Measurements from ENCODE around the gene BPIFB3. TPM values are rescaled to one million over a fixed set of nuclear protein-coding genes. Genes with fewer than 3 reads are reported as not detected.
"Not testable (repeated sequence)": the region's sequence is repeated elsewhere in the genome, so short reads cannot be mapped to it uniquely, and the experiment has no call there.

BPIFB3 gene
- total RNA-seq, 2 experiments from 2014 or later, result not detected

DNA sequence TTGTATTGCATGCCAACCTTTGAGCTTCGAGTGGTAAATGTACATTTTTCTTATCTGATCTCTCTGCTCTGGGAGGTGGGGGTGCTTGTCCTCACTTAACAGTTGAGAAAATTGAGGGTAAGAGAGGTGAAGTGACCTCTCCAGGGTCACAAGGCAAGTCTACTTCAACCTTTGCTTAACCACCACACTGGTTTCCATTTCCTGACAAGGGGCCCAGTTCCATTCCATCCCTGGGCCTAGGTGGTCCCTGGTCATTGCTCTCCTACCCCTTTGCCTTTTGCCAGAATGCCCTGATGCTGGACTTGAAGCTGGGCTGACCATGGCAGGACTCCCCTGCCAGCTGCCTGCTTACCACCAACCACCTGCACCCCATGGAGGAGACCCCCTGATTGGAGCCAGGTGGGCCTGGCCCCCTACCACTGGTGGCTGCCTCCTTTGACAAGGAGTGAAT, 9.9 kb upstream of the BPIFB3 start:
- H3K9me3 Mint-ChIP-seq, result peaks cover 7% of the 10 kb centered on the region
- Histone ChIP-seq H3K4me3 (ENCODE audit: low read length) (no peak overlapping the region), H3K27ac (ENCODE audit: low read depth in 1 of 2, low read length in 2 of 2) (no peak overlapping the region), H3K27me3 (ENCODE audit: control insufficient read depth in 1 of 2, insufficient read depth in 2 of 2, low read length in 2 of 2) (no peaks in the 10 kb centered on the region), H3K36me3 (ENCODE audit: insufficient read depth, low read length) (no peaks in the 10 kb centered on the region), H3K9me3 (ENCODE audit: control insufficient read depth in 1 of 2, insufficient read depth in 1 of 2, low read length in 2 of 2) (peaks cover 10 to 23% of the 10 kb centered on the region in 2 experiments), H3K4me1 (ENCODE audit: insufficient read depth, low read length) (no peaks in the 10 kb centered on the region)
- H3K27me3 Mint-ChIP-seq, result no peaks in the 10 kb centered on the region
- no peak overlapping the region for H3K4me3 Mint-ChIP-seq
- H3K4me1 Mint-ChIP-seq (ENCODE audit: low read depth), result no peaks in the 10 kb centered on the region
- H3K36me3 Mint-ChIP-seq (ENCODE audit: low read depth), result no peaks in the 10 kb centered on the region
- TF ChIP-seq, protein P1, sequence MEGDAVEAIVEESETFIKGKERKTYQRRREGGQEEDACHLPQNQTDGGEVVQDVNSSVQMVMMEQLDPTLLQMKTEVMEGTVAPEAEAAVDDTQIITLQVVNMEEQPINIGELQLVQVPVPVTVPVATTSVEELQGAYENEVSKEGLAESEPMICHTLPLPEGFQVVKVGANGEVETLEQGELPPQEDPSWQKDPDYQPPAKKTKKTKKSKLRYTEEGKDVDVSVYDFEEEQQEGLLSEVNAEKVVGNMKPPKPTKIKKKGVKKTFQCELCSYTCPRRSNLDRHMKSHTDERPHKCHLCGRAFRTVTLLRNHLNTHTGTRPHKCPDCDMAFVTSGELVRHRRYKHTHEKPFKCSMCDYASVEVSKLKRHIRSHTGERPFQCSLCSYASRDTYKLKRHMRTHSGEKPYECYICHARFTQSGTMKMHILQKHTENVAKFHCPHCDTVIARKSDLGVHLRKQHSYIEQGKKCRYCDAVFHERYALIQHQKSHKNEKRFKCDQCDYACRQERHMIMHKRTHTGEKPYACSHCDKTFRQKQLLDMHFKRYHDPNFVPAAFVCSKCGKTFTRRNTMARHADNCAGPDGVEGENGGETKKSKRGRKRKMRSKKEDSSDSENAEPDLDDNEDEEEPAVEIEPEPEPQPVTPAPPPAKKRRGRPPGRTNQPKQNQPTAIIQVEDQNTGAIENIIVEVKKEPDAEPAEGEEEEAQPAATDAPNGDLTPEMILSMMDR (IDR thresholded peaks at IDR 0.05), result no peak
- POLR2A ChIA-PET, result no interaction called here
- no peak for DNase-seq
- intact Hi-C loops (cut with DNase I, micrococcal nuclease), result no loop called here
- H3K27ac Mint-ChIP-seq, result no peak overlapping the region
- ATAC-seq (ENCODE audit: poor library complexity), result no peak
- CTCF ChIA-PET, result no interaction called here

DNA sequence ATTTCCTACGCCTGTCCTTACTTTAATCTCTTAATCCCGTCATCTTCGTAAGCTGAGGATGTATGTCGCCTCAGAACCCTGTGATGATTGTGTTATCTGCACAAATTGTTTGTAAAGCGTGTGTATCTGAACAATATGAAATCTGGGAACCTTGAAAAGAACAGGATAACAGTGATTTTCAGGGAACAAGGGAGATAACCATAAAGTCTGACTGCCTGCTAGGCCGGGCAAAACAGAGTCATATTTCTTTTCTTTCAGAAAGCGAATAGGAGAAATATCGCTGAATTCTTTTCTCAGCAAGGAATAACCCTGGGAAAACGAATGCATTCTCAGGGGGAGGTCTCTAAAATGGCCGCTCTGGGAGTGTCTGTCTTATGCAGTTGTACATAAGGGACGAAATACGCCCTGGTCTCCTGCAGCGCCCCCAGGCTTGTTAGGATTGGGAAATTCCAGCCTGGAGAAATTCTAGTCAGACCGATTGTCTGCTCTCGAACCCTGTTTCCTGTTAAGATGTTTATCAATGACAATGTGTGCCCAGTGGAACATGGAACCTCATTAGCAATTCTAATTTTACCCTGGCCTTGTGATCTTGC, 8.5 kb upstream of the BPIFB3 start:
- H3K36me3 Mint-ChIP-seq (ENCODE audit: low read depth); H3K4me1 Mint-ChIP-seq (ENCODE audit: low read depth); DNase-seq; H3K27me3 ChIP-seq (ENCODE audit: control insufficient read depth in 1 of 2, insufficient read depth in 2 of 2, low read length in 2 of 2); H3K4me3 Mint-ChIP-seq; H3K4me3 ChIP-seq (ENCODE audit: low read length); ATAC-seq (ENCODE audit: poor library complexity); H3K36me3 ChIP-seq (ENCODE audit: insufficient read depth, low read length); H3K4me1 ChIP-seq (ENCODE audit: insufficient read depth, low read length); POLR2A ChIA-PET; H3K9me3 Mint-ChIP-seq; CTCF ChIA-PET; H3K27me3 Mint-ChIP-seq; intact Hi-C loops (cut with DNase I, micrococcal nuclease); H3K27ac Mint-ChIP-seq; H3K27ac ChIP-seq (ENCODE audit: low read depth in 1 of 2, low read length in 2 of 2): not testable (repeated sequence)
- H3K9me3 ChIP-seq (ENCODE audit: control insufficient read depth in 1 of 2, insufficient read depth in 1 of 2, low read length in 2 of 2), result peaks cover 10 to 23% of the 10 kb centered on the region in 2 experiments

GRCh38 chr20:33046412-33046811, 7.3 kb upstream of the BPIFB3 start:
- Histone ChIP-seq H3K4me3 (ENCODE audit: low read length) (no peak overlapping the region), H3K36me3 (ENCODE audit: insufficient read depth, low read length) (no peaks in the 10 kb centered on the region), H3K9me3 (ENCODE audit: control insufficient read depth in 1 of 2, insufficient read depth in 1 of 2, low read length in 2 of 2) (peaks cover 10 to 23% of the 10 kb centered on the region in 2 experiments), H3K27me3 (ENCODE audit: control insufficient read depth in 1 of 2, insufficient read depth in 2 of 2, low read length in 2 of 2) (no peaks in the 10 kb centered on the region), H3K27ac (ENCODE audit: low read depth in 1 of 2, low read length in 2 of 2) (no peak overlapping the region), H3K4me1 (ENCODE audit: insufficient read depth, low read length) (no peaks in the 10 kb centered on the region)
- TF ChIP-seq, protein P1 (IDR thresholded peaks at IDR 0.05), result no peak
- Mint-ChIP-seq H3K36me3 (ENCODE audit: low read depth) (no peaks in the 10 kb centered on the region), H3K4me1 (ENCODE audit: low read depth) (no peaks in the 10 kb centered on the region), H3K9me3 (peaks cover 7% of the 10 kb centered on the region), H3K27ac (no peak overlapping the region), H3K4me3 (no peak overlapping the region), H3K27me3 (no peaks in the 10 kb centered on the region)
- DNase-seq, result no peak
- ATAC-seq (ENCODE audit: poor library complexity), result no peak
- intact Hi-C loops (cut with DNase I, micrococcal nuclease), result no loop called here
- POLR2A ChIA-PET, result no interaction called here
- CTCF ChIA-PET, result no interaction called here

DNA sequence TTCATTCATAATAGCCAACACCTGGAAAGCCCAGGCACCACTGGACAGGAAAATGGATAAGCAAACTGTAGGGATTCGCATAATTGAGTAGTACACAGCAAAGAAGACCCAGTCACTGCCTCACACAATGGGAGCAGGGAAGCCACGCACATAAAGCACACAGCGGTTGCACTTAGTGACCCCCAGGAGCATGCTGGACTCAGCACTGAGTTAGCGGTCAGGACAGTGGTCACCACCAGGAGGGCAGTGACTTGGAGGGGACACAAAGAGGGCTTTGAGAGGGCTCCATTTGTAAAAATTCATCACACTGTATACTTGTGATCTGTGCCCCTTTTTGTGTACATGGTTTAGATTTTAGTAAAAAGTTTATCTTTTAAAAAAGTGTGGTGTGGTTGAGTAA, 2.4 kb upstream of the BPIFB3 start:
- no peak for DNase-seq
- no peak for ATAC-seq (ENCODE audit: poor library complexity)
- Histone ChIP-seq H3K36me3 (ENCODE audit: insufficient read depth, low read length) (no peaks in the 10 kb centered on the region), H3K4me1 (ENCODE audit: insufficient read depth, low read length) (no peaks in the 10 kb centered on the region), H3K4me3 (ENCODE audit: low read length) (no peak overlapping the region), H3K27ac (ENCODE audit: low read depth in 1 of 2, low read length in 2 of 2) (no peak overlapping the region), H3K9me3 (ENCODE audit: control insufficient read depth in 1 of 2, insufficient read depth in 1 of 2, low read length in 2 of 2) (peaks cover 3 to 9% of the 10 kb centered on the region in 2 experiments), H3K27me3 (ENCODE audit: control insufficient read depth in 1 of 2, insufficient read depth in 2 of 2, low read length in 2 of 2) (no peaks in the 10 kb centered on the region)
- H3K9me3 Mint-ChIP-seq, result no peaks in the 10 kb centered on the region
- no peaks in the 10 kb centered on the region for H3K36me3 Mint-ChIP-seq (ENCODE audit: low read depth)
- CTCF ChIA-PET, result interaction anchor here (0.9 kb wide), 1 partner anchor 9 kb away, joined by 3 read pairs; no protein-coding TSS in a partner anchor
- POLR2A ChIA-PET, result no interaction called here
- H3K4me1 Mint-ChIP-seq (ENCODE audit: low read depth), result no peaks in the 10 kb centered on the region
- H3K27ac Mint-ChIP-seq, result no peak overlapping the region
- H3K27me3 Mint-ChIP-seq, result no peaks in the 10 kb centered on the region
- TF ChIP-seq, protein P1 (IDR thresholded peaks at IDR 0.05), result no peak
- intact Hi-C loops (cut with DNase I, micrococcal nuclease), result no loop called here
- H3K4me3 Mint-ChIP-seq, result no peak overlapping the region

Measured in CD4-positive, alpha-beta T cell (primary cell).